Measurements from ENCODE around the gene HOXD11. TPM values are rescaled to one million over a fixed set of nuclear protein-coding genes. Genes with fewer than 3 reads are reported as not detected.
A peak's percentile ranks its signal among the peaks of the same experiment; 100 is the strongest.

HOXD11 gene
- total RNA-seq, 1 donor from 2014 or later: not detected

GRCh38 chr2:176123411-176124109 lies 16.5 kb downstream of the HOXD11 start:
- ATAC-seq (no peak), DNase-seq (no peak)
- no peaks in the 10 kb centered on the region for H3K9me3 ChIP-seq
- no peak overlapping the region for H3K27ac ChIP-seq
- TF ChIP-seq CTCF (IDR thresholded peaks at IDR 0.05): no peak
- peak overlapping the region; percentile 41 for H3K4me3 ChIP-seq
- H3K27me3 ChIP-seq (ENCODE audit: low read depth): peaks cover 98% of the 10 kb centered on the region
- H3K36me3 ChIP-seq: no peaks in the 10 kb centered on the region
- peaks cover 14% of the 10 kb centered on the region for H3K4me1 ChIP-seq
- intact Hi-C loops (cut with DNase I): no loop called here

- intact Hi-C loops (cut with DNase I): no loop called here
- ATAC-seq (no peak), DNase-seq (no peak)
These were observed 17.2 kb downstream of the HOXD11 start for GRCh38 chr2:176124110-176124946.

GRCh38 chr2:176124947-176125771 lies 18.1 kb downstream of the HOXD11 start:
- DNase-seq: no peak
- ATAC-seq: no peak

More at GRCh38 chr2:176124110-176124946, 17.2 kb downstream of the HOXD11 start:
- Histone ChIP-seq H3K36me3 (no peaks in the 10 kb centered on the region), H3K4me1 (peaks cover 22% of the 10 kb centered on the region), H3K27ac (no peak overlapping the region), H3K9me3 (no peaks in the 10 kb centered on the region), H3K4me3 (no peak overlapping the region), H3K27me3 (ENCODE audit: low read depth) (peaks cover 98% of the 10 kb centered on the region)
- no peak for TF ChIP-seq CTCF (IDR thresholded peaks at IDR 0.05)

GRCh38 chr2:176125772-176126054 lies 18.6 kb downstream of the HOXD11 start:
- Histone ChIP-seq H3K27me3 (ENCODE audit: low read depth) (peaks cover 96% of the 10 kb centered on the region), H3K4me1 (peaks cover 26% of the 10 kb centered on the region), H3K4me3 (no peak overlapping the region), H3K9me3 (no peaks in the 10 kb centered on the region), H3K36me3 (no peaks in the 10 kb centered on the region), H3K27ac (no peak overlapping the region)
- DNase-seq (no peak), ATAC-seq (no peak)
- intact Hi-C loops (cut with DNase I): loop anchor here (5.0 kb wide), 2 partner anchors 512 to 527 kb away; no protein-coding TSS in a partner anchor
- no peak for TF ChIP-seq CTCF (IDR thresholded peaks at IDR 0.05)

More at GRCh38 chr2:176124947-176125771, 18.1 kb downstream of the HOXD11 start:
- TF ChIP-seq CTCF (IDR thresholded peaks at IDR 0.05): no peak
- Histone ChIP-seq H3K9me3 (no peaks in the 10 kb centered on the region), H3K27me3 (ENCODE audit: low read depth) (peaks cover 96% of the 10 kb centered on the region), H3K4me1 (peaks cover 26% of the 10 kb centered on the region), H3K27ac (no peak overlapping the region), H3K4me3 (no peak overlapping the region), H3K36me3 (no peaks in the 10 kb centered on the region)
- intact Hi-C loops (cut with DNase I): loop anchor here (5.0 kb wide), 2 partner anchors 512 to 527 kb away; no protein-coding TSS in a partner anchor

Data from lower lobe of right lung (tissue), 2 donors.